Caco-2 (cell line): ENCODE results near the gene DOK7. TPM values are rescaled to one million over a fixed set of nuclear protein-coding genes. Genes with fewer than 3 reads are reported as not detected.

Experiments
- BruUV-seq: library from RNA; stranded (reverse); fragments of 400-500 nt; replicated peaks from 2 replicates; lab custom pipeline; 2021; lab: Mats Ljungman, UMichigan
- CTCF ChIA-PET: fragments of 300-600 bp; sonication (Branson Sonifier 250); formaldehyde crosslinking; loops from one replicate; lab custom pipeline; 2022; ENCODE audit warnings: antibody characterized with exemption; lab: Charles Lee
- POLR2A ChIA-PET: fragments of 300-600 bp; sonication (Branson Sonifier 250); formaldehyde crosslinking; loops from one replicate; lab custom pipeline; 2022; ENCODE audit warnings: antibody characterized with exemption; lab: Charles Lee
- DNase-seq, 2 experiments: peaks; one replicate each; pipeline versions ENCODE4 v3.0.0 to v3.0.0-alpha.2; 2020 to 2022
- H3K27me3 ChIP-seq: replicated peaks from 2 replicates; pipeline ENCODE4 v1.6.0; 2011; ENCODE audit warnings: low read length; ENCODE audit not compliant: control insufficient read depth, insufficient read depth
- H3K36me3 ChIP-seq: 2 replicates; pipeline ENCODE4 v1.5.1; 2011; ENCODE audit warnings: low read length; ENCODE audit not compliant: control insufficient read depth, insufficient read depth
- H3K4me1 ChIP-seq: fragments of 250-450 bp; sonication (Bioruptor Pico); 2 replicates; pipeline ENCODE4 v1.5.1; 2020; ENCODE audit warnings: mild to moderate bottlenecking
- H3K4me3 ChIP-seq: 2 replicates; pipeline ENCODE4 v1.5.1; 2011; ENCODE audit warnings: low read depth, mild to moderate bottlenecking, control low read depth, low read length
- H3K9me3 ChIP-seq: fragments of 250-450 bp; sonication (Bioruptor Pico); 2 replicates; pipeline ENCODE4 v1.5.1; 2020; ENCODE audit warnings: mild to moderate bottlenecking, moderate library complexity
- H3K27ac Mint-ChIP-seq: one replicate; pipeline ENCODE4 v1.8.0; 2022; ENCODE audit warnings: mixed read lengths; ENCODE audit not compliant: unreplicated experiment
- H3K27me3 Mint-ChIP-seq: one replicate; pipeline ENCODE4 v1.8.0; 2022; ENCODE audit warnings: mixed read lengths; ENCODE audit not compliant: insufficient read depth, unreplicated experiment
- H3K36me3 Mint-ChIP-seq: one replicate; pipeline ENCODE4 v1.8.0; 2022; ENCODE audit warnings: mild to moderate bottlenecking, mixed read lengths; ENCODE audit not compliant: insufficient read depth, unreplicated experiment
- H3K4me1 Mint-ChIP-seq: one replicate; pipeline ENCODE4 v1.8.0; 2022; ENCODE audit warnings: low read depth, mixed read lengths; ENCODE audit not compliant: unreplicated experiment
- H3K4me3 Mint-ChIP-seq: one replicate; pipeline ENCODE4 v1.8.0; 2022; ENCODE audit warnings: mild to moderate bottlenecking, moderate library complexity, mixed read lengths; ENCODE audit not compliant: unreplicated experiment
- H3K9me3 Mint-ChIP-seq: one replicate; pipeline ENCODE4 v1.8.0; 2022; ENCODE audit warnings: mixed read lengths; ENCODE audit not compliant: unreplicated experiment
- intact Hi-C: fragments of 100-400 bp; cut with micrococcal nuclease; formaldehyde crosslinking; loops from one replicate; pipeline ENCODE4 v1.10.0; 2022; ENCODE audit not compliant: unreplicated experiment
- total RNA-seq: library from RNA; stranded (reverse); gene quantifications from 2 replicates; pipeline ENCODE4 v1.2.3, GENCODE V29; 2022
- TF ChIP-seq, protein P1 (sequence below), 2 experiments: fragments of 200-600 bp in 1 of 2; IDR thresholded peaks; 1 replicate in 1 of 2; 2 replicates in 1 of 2; pipeline versions ENCODE4 v1.5.1 to v1.8.0; 2011 to 2022; ENCODE audit warnings: antibody characterized with exemption in 1 of 2, control low read depth in 1 of 2, inconsistent platforms in 1 of 2, low read depth in 1 of 2, low read length in 1 of 2, mild to moderate bottlenecking in 1 of 2, moderate library complexity in 1 of 2; ENCODE audit not compliant: insufficient read depth in 1 of 2, severe bottlenecking in 1 of 2, unreplicated experiment in 1 of 2

The DOK7 gene
- total RNA-seq, 1 experiment from 2014 or later, result 0.29 TPM

DNA sequence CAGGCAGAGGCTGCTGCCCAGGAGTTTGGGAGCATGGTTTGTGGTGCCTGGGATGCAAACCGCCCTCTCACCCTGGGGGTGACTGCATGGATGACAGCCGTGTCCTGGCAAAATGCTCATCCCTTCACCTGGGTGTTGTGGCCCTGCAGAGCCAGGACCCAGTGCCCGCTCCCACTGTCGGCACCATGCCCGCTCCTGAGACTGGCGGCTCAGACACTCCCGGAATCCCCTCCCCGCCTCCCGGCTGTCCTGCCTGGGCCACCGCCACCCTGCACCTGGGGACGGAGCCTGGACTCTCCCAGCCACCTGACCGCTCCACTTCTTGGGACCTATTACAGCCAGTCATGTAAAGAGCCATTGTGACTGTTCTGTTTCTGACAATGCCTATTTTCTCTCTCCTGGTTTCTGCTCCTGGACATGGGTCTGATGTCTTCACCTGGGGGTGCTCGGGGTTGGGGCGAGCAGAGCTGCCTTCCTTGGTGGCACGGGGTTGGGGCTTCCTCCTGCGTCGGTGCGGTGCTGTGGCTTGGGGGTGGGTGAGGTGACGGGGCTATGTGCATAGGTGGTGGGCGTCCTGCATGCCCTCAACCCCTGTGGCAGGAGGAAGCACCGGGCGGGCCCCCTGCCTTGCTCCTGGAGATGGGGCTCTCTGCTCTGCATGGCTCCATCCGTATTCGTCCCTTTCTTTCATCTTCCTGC, 38.2 kb downstream of the DOK7 start:
- H3K27ac Mint-ChIP-seq, result no peak overlapping the region
- DNase-seq, result no peak
- no peaks in the 10 kb centered on the region for H3K4me1 Mint-ChIP-seq
- H3K36me3 ChIP-seq, result no peaks in the 10 kb centered on the region; the same call in 1 of the 2 replicates
- no peaks in the 10 kb centered on the region for H3K27me3 ChIP-seq
- H3K27me3 Mint-ChIP-seq, result no peaks in the 10 kb centered on the region
- POLR2A ChIA-PET, result no interaction called here
- no peaks in the 10 kb centered on the region for H3K4me1 ChIP-seq
- CTCF ChIA-PET, result no interaction called here
- no TSS peak for BruUV-seq
- no peaks in the 10 kb centered on the region for H3K9me3 ChIP-seq
- intact Hi-C loops, result no loop called here
- peaks cover 67% of the 10 kb centered on the region for H3K36me3 Mint-ChIP-seq
- no peak overlapping the region for H3K4me3 Mint-ChIP-seq
- TF ChIP-seq, protein P1, sequence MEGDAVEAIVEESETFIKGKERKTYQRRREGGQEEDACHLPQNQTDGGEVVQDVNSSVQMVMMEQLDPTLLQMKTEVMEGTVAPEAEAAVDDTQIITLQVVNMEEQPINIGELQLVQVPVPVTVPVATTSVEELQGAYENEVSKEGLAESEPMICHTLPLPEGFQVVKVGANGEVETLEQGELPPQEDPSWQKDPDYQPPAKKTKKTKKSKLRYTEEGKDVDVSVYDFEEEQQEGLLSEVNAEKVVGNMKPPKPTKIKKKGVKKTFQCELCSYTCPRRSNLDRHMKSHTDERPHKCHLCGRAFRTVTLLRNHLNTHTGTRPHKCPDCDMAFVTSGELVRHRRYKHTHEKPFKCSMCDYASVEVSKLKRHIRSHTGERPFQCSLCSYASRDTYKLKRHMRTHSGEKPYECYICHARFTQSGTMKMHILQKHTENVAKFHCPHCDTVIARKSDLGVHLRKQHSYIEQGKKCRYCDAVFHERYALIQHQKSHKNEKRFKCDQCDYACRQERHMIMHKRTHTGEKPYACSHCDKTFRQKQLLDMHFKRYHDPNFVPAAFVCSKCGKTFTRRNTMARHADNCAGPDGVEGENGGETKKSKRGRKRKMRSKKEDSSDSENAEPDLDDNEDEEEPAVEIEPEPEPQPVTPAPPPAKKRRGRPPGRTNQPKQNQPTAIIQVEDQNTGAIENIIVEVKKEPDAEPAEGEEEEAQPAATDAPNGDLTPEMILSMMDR (IDR thresholded peaks at IDR 0.05; ENCODE audit: insufficient read depth in 1 of 2, low read depth in 1 of 2, low read length in 1 of 2, severe bottlenecking in 1 of 2, unreplicated experiment in 1 of 2), result no peak
- no peak overlapping the region for H3K4me3 ChIP-seq
- no peaks in the 10 kb centered on the region for H3K9me3 Mint-ChIP-seq

DNA sequence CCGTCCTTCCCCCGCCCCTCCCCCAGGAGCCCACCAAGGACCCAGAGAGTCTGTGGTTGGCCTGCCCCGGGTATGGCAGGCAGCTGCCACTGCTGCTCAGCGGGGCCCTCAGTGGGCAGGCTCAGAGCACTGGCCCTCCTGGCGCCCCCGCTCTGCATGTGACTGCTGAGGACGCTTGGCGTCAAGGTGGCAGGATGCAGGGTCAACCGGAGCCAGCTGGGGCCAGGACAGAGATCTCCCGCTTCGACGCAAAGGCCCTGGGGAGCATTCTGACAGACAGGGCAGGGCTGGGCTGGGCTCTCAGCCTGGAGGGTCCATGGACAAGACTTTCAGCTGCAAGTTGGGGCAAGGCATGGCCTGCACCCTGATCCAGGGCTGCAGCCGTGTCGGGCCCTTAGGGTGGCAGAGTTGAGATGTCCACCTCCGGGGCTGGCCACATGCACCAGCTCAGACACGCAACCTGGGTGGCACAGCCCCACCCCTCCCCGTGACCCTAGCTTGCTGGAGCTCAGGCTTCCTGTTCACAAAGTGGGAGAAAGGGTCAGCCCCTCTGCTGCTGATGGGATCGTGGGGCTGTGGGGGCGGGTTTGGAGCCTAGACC, 38.8 kb downstream of the DOK7 start:
- Histone ChIP-seq H3K4me3 (no peak overlapping the region), H3K27me3 (no peaks in the 10 kb centered on the region), H3K9me3 (no peaks in the 10 kb centered on the region), H3K36me3 (no peaks in the 10 kb centered on the region; the same call in 1 of the 2 replicates), H3K4me1 (no peaks in the 10 kb centered on the region)
- H3K9me3 Mint-ChIP-seq, result no peaks in the 10 kb centered on the region
- H3K4me1 Mint-ChIP-seq, result no peaks in the 10 kb centered on the region
- TF ChIP-seq, protein P1 (IDR thresholded peaks at IDR 0.05; ENCODE audit: insufficient read depth in 1 of 2, low read depth in 1 of 2, low read length in 1 of 2, severe bottlenecking in 1 of 2, unreplicated experiment in 1 of 2), result no peak
- intact Hi-C loops, result no loop called here
- no peak for DNase-seq
- CTCF ChIA-PET, result no interaction called here
- H3K27me3 Mint-ChIP-seq, result no peaks in the 10 kb centered on the region
- POLR2A ChIA-PET, result no interaction called here
- peaks cover 72% of the 10 kb centered on the region for H3K36me3 Mint-ChIP-seq
- no peak overlapping the region for H3K27ac Mint-ChIP-seq
- no TSS peak for BruUV-seq
- H3K4me3 Mint-ChIP-seq, result no peak overlapping the region

DNA sequence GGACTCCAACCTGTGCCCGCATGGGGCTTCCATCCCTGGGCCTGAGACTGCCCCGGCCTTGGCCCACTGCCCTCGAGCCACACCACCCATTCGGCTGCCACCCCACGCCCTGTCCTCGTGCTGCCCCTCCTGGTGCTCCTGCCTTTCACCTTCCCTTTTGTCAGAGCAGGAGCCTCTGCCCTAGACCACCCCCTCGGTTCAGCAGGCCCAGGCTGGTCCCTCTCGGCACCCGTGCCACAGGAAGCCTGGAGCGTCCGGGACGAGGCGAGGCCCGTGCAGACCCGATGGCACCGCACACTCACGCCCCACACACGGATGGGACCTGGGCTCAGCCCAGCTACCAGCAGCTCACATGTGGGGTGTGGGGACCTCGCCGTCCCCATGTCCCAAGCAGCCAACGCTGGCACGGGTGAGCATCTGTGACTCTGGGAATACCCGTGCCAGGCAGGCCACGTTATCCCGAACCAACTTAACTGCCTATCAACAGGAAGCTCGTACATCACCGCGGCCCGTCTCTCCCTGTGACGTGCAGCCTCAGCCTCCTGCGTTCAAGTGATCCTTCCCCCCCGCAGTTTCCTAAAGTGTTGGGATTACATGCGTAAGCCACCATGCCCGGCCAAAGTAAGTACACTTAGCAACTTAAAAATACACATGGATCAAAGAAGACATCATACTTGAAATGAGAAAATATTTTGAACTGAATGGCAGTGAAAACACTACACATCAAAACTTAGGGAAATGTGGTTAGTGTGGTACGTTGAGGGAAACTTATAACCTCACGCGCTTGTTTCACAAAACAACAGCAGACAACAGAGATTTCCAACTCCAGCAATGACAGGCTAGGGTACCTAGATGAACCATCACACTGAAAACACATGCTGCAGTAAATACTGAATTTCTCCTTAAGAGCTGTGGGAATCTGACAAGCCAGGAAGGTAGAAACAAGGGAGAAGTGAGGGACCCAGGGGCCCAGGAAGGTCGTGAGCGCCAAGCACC, 40.1 kb downstream of the DOK7 start:
- Mint-ChIP-seq H3K9me3 (no peaks in the 10 kb centered on the region), H3K4me1 (no peaks in the 10 kb centered on the region), H3K27me3 (no peaks in the 10 kb centered on the region), H3K4me3 (no peak overlapping the region), H3K36me3 (peaks cover 75% of the 10 kb centered on the region), H3K27ac (no peak overlapping the region)
- TF ChIP-seq, protein P1 (IDR thresholded peaks at IDR 0.05; ENCODE audit: insufficient read depth in 1 of 2, low read depth in 1 of 2, low read length in 1 of 2, severe bottlenecking in 1 of 2, unreplicated experiment in 1 of 2), result no peak
- intact Hi-C loops, result no loop called here
- ChIA-PET POLR2A (no interaction called here), CTCF (no interaction called here)
- DNase-seq, result no peak
- H3K4me3 ChIP-seq, result no peak overlapping the region
- no peaks in the 10 kb centered on the region for H3K9me3 ChIP-seq
- H3K27me3 ChIP-seq, result no peaks in the 10 kb centered on the region
- no peaks in the 10 kb centered on the region; the same call in none of the 2 replicates for H3K36me3 ChIP-seq
- H3K4me1 ChIP-seq, result no peaks in the 10 kb centered on the region
- no TSS peak for BruUV-seq
